HUDEP-2 (cell line): ENCODE results near the gene ATP4A.

Experiments used
- DNase-seq, 76 experiments: peaks; one replicate each; lab custom pipeline; 2025; ENCODE audit not compliant: unreplicated experiment in 76 of 76; lab: John Stamatoyannopoulos, UW

Gene ATP4A

DNA sequence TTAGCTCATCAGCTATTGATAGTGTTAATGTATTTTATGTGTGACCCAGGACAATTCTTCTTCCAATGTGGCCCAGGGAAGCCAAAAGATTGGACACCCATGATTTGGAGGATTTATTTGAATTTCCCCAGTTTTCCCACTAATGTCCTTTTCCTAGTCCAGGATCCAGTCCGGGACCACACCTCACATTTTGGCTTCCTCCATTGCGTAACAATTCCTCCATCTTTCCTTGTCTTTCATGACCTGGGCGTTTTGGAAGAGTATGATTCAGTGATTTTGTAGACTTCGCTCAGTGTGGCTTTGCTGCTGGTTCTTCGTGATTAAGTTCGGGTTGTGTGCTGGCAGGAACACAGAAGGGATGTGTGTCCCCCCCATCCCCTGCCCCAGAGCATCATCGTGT is 3.3 kb upstream of the ATP4A start:
- no peak for DNase-seq

DNA sequence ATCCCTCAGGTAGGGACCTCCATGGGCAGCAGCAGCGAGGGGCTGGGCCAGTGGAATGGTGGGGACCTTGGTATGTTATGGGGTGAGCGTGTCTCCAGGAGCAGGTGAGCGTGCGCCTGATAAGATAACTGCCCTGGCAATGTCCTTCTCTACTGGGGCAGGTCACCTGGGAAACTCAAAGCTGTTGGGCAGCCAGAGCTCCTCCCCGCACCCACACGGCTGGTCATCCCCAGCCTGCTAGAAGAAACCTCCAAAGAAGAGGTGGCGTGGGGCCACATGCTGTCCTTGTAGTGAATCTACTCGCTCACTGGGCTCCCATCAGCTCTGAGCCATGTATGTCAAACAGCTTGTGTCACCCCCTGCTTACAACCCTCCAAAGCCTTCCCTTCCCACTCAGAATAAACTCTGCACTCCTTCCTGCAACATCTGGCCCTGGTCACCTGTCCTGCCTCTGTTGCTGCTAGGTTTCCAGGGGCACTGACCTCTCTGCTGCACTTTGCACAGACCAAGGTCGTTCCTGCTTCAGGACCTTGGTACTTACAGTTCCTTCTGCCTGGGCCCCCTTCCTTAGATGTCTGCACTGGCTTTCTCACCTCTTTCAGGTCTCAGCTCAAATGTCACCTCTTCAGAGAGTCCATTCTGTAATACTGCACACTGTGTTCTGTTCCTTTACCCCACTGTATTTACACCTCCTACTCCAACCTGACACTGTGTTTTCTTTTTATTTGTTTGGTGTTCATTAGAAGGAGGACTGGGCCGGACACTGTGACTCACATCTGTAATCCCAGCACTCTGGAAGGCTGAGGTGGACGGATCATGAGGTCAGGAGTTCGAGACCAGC is 1.8 kb upstream of the ATP4A start:
- DNase-seq = no peak

- no peak for DNase-seq
These were observed 682 bp downstream of the ATP4A start for GRCh38 chr19:35562776-35563175.

DNA sequence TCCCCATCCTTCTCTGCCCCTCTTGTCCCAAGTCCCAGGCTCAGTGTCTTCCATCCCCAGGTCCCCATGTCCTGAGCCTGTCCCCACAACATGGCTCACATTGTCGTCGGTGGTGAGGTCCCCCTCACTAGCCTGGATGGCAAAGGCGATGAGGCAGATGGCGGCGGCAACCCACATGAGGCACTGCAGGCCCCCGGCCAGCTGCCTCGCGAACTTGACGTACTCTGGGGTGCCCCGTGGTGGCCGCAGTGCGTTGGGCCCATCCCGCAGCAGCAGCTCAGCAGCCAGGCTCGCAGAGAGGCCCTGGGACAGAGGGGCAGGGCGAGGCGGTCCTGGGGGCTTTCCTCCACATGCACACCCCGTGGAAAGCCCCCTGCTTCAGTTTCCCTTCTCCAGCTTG is 1.1 kb downstream of the ATP4A start:
- no peak for DNase-seq

DNA sequence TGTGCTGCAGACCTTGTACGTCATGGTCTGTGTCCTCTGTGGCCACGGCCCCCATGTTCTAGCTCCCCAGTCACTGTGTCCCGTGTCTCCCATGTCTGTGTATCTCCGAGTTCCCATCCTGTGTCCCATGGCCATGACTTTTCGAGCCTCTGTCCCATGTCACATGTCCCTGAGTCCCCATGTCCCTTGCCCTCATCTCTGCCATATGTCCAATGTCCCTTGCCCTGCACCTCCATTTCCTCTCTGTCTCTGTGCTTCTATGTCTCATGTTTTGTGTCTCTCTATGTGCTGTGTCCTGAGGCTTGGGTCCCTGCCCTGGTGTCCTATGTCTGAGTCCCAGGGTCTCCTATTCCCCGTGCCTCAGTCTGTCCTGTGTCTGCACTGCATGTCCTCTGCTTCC is 2.0 kb downstream of the ATP4A start:
- no peak for DNase-seq

DNA sequence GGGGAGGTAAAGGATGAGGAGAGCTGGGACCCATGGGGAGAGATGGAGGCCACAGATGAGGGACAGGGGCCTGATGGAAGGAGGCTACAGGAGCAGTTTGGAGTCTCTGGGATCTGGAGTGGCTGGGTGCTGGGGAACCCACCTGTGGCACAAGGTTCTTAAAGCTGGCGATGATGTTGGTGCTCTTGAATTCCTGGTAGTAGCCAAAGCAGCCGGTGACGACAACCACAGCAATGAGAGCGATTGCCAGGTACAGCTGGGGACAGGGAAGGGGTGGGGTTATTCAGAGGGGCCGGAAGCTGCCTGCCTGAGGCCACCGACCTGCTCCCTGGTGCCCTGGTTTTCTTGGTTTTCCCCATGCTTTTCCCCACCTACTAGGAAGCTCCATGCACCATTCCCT is 2.8 kb downstream of the ATP4A start:
- no peak for DNase-seq

DNA sequence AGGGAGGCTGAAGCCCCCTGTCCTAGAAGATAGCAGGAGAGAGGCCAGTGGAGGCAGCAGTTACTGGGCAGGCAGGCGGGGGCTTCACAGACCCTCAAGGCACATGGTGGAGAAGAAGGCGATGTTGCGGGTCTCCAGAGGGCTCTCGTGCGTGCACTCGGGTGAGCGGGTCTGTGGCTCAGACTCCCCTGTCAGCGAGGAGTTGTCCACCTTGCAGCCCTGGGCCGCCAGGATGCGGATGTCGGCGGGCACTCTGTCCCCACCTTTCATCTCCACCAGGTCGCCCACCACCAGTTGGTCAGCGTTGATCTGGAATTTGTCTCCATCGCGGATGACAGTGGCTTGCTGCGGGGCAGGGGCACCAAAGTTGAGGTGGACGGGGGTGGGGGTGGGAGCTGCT is 3.2 kb downstream of the ATP4A start:
- no peak for DNase-seq

- no peak for DNase-seq
These were observed 3.7 kb downstream of the ATP4A start for GRCh38 chr19:35559781-35560180.

- no peak for DNase-seq
These were observed 4.2 kb downstream of the ATP4A start for GRCh38 chr19:35559281-35559659.

GRCh38 chr19:35558400-35559280 is 4.8 kb downstream of the ATP4A start:
- no peak for DNase-seq

GRCh38 chr19:35557539-35558399 is 5.7 kb downstream of the ATP4A start:
- peak in 23 of 76 experiments; percentile 15 to 59 (median 33) for DNase-seq

- DNase-seq = no peak
These were observed 6.5 kb downstream of the ATP4A start for GRCh38 chr19:35556846-35557538.

- DNase-seq = no peak
These were observed 7.3 kb downstream of the ATP4A start for GRCh38 chr19:35556025-35556590.

GRCh38 chr19:35555301-35556005 is 8.0 kb downstream of the ATP4A start:
- peak in 16 of 76 experiments; percentile 9 to 48 (median 20) for DNase-seq

DNA sequence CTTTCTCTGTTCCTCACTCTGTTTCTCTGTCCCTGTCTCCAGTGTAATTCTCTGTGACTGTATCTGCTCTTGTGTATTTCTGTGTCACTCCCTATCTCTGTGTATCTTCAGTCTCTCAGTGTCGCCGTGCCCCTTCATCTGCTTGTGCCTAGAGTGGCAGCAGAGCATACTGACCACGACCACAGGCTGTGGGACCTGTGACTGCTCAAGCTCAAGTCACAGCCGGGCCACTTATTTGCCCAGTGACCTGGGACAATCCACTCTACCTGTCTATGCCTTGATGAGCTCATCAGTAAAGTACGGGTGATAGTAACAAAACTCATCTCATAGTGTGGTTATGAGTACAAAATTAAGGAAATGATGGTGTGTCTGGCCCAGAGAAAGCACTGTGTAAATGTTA is 9.4 kb downstream of the ATP4A start:
- no peak for DNase-seq

- DNase-seq = no peak
These were observed 10.0 kb downstream of the ATP4A start for GRCh38 chr19:35553385-35554000.

DNA sequence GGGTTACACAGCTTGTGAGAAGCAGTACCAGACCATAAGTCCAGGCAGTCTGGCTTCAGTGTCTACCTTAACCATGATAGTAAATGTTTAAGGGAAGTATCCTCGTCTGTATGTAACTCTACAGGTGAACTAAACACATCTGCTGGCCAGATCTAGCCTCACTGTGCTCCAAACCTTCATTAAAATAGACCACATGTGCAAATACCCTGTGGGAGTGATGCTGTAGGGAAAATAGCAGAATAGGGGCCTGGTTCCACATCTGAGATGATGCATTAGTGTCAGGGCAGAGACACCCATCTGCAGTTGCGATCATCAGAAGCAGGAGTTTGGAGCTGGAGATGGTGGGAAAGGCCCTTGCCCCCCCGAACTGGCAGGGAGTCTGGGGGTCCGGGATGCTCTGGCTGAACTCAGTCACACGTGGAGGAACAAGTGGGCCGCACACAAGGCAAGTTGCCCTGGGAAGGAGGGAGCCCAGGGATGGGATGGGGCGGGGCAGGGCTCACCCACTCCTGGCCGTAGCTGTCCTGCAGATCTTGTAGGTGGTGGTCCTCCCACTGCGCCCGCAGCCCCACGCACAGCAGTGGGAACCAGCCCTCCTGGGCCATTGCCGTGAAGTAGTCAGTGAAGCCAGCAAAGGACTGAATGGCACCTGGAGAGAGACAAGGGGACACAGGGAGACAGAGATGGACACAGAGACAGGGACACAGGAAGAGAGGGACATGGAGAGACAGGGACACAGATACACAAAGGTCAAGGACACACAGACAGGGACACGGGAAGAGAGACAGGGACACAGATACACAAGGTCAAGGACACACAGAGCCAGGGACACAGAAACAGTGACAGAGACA is 10.7 kb downstream of the ATP4A start:
- no peak for DNase-seq
